PC-9 (cell line): ENCODE measurements around the gene ACBD5. TPM values are rescaled to one million over a fixed set of nuclear protein-coding genes. Genes with fewer than 3 reads are reported as not detected.

ENCODE experiments used
- BruUV-seq: library from RNA; stranded (reverse); fragments of 400-500 nt; replicated peaks from 2 replicates; lab custom pipeline; 2021; lab: Mats Ljungman, UMichigan
- CTCF ChIA-PET: fragments of 300-600 bp; sonication (Branson Sonifier 250); formaldehyde crosslinking; loops from one replicate; lab custom pipeline; 2022; ENCODE audit warnings: antibody characterized with exemption; lab: Charles Lee
- POLR2A ChIA-PET: fragments of 300-600 bp; sonication (Branson Sonifier 250); formaldehyde crosslinking; loops from one replicate; lab custom pipeline; 2022; ENCODE audit warnings: antibody characterized with exemption; ENCODE audit not compliant: unreplicated experiment; lab: Charles Lee
- DNase-seq, 2 experiments: peaks; one replicate each; pipeline versions ENCODE4 v3.0.0 to v3.0.0-alpha.2; 2015 to 2022; ENCODE audit warnings: mixed read lengths in 1 of 2
- H2AFZ ChIP-seq: fragments of 200-600 bp; sonication (generic); 2 replicates; pipeline ENCODE4 v1.8.1; 2017; ENCODE audit warnings: antibody characterized with exemption
- H3F3A ChIP-seq: fragments of 200-600 bp; sonication (generic); 2 replicates; pipeline ENCODE4 v1.8.1; 2017; ENCODE audit warnings: antibody characterized with exemption, mild to moderate bottlenecking, low read depth; ENCODE audit not compliant: insufficient read depth
- H3K27ac ChIP-seq: fragments of 200-600 bp; sonication (generic); 2 replicates; pipeline ENCODE4 v1.6.1; 2016; ENCODE audit warnings: mixed run types
- H3K27me3 ChIP-seq: fragments of 200-600 bp; sonication (generic); 2 replicates; pipeline ENCODE4 v1.6.1; 2016; ENCODE audit warnings: low read depth, mixed run types; ENCODE audit not compliant: insufficient read depth
- H3K36me3 ChIP-seq: fragments of 200-600 bp; sonication (generic); 2 replicates; pipeline ENCODE4 v1.6.1; 2016; ENCODE audit warnings: low read depth, mixed run types
- H3K4me1 ChIP-seq: fragments of 200-600 bp; sonication (generic); replicated peaks from 2 replicates; pipeline ENCODE4 v1.6.1; 2016; ENCODE audit warnings: mixed run types; ENCODE audit not compliant: insufficient read depth
- H3K4me2 ChIP-seq: fragments of 200-600 bp; sonication (generic); 2 replicates; pipeline ENCODE4 v1.6.1; 2017; ENCODE audit warnings: mixed run types
- H3K4me3 ChIP-seq: fragments of 200-600 bp; sonication (generic); 2 replicates; pipeline ENCODE4 v1.6.1; 2016; ENCODE audit warnings: mixed run types
- H3K79me2 ChIP-seq: fragments of 200-600 bp; sonication (generic); 2 replicates; pipeline ENCODE4 v1.6.1; 2017; ENCODE audit warnings: low read depth, mixed run types
- H3K9me2 ChIP-seq: fragments of 200-600 bp; sonication (generic); 2 replicates; pipeline ENCODE4 v1.8.1; 2017; ENCODE audit warnings: mild to moderate bottlenecking; ENCODE audit not compliant: insufficient read depth
- H3K9me3 ChIP-seq: fragments of 200-600 bp; sonication (generic); 2 replicates; pipeline ENCODE4 v1.8.1; 2016; ENCODE audit warnings: low read depth; ENCODE audit not compliant: insufficient read depth
- H4K20me1 ChIP-seq: fragments of 200-600 bp; sonication (generic); 2 replicates; pipeline ENCODE4 v1.8.1; 2017; ENCODE audit not compliant: insufficient read depth
- EZH2 ChIP-seq: fragments of 200-600 bp; sonication (generic); IDR thresholded peaks from 2 replicates; pipeline ENCODE4 v1.8.0; 2017; ENCODE audit warnings: antibody characterized with exemption, low read depth
- intact Hi-C: fragments of 100-400 bp; cut with micrococcal nuclease; formaldehyde crosslinking; loops from one replicate; pipeline ENCODE4 v1.10.0; 2022; ENCODE audit not compliant: unreplicated experiment
- total RNA-seq: library from RNA; stranded (reverse); gene quantifications from 2 replicates; pipeline ENCODE4 v1.2.3, GENCODE V29; 2021
- TF ChIP-seq, protein P1 (sequence below): fragments of 200-600 bp; sonication (generic); conservative IDR thresholded peaks from 2 replicates; pipeline ENCODE4 v1.6.1; 2017; ENCODE audit warnings: mixed run types, antibody characterized with exemption, mild to moderate bottlenecking, moderate library complexity

Gene ACBD5
- total RNA-seq, 1 experiment from 2014 or later = 17.2 TPM

DNA sequence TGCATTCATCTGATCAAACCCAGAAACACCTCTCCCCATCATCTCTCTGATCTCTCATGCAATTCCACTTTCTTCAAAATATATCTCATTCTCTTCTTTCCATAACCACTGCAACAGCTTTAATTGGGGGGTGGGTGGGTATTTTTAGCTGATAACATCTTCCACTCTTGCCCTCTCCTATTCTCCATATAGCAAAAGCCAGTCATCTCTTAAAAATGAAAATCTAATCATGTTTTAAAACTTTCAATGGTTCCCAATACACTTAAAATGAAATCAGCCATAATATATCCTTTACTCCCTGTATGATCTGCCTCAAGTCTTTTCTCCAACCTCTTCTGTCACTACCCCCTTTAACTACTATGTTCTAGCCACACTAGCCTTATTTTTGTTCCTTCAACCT is 87.9 kb downstream of the ACBD5 start:
- TF ChIP-seq EZH2 = no peak
- TF ChIP-seq, protein P1, sequence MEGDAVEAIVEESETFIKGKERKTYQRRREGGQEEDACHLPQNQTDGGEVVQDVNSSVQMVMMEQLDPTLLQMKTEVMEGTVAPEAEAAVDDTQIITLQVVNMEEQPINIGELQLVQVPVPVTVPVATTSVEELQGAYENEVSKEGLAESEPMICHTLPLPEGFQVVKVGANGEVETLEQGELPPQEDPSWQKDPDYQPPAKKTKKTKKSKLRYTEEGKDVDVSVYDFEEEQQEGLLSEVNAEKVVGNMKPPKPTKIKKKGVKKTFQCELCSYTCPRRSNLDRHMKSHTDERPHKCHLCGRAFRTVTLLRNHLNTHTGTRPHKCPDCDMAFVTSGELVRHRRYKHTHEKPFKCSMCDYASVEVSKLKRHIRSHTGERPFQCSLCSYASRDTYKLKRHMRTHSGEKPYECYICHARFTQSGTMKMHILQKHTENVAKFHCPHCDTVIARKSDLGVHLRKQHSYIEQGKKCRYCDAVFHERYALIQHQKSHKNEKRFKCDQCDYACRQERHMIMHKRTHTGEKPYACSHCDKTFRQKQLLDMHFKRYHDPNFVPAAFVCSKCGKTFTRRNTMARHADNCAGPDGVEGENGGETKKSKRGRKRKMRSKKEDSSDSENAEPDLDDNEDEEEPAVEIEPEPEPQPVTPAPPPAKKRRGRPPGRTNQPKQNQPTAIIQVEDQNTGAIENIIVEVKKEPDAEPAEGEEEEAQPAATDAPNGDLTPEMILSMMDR = no peak
- Histone ChIP-seq H3K79me2 (peaks cover 64% of the 10 kb centered on the region), H3K27me3 (no peaks in the 10 kb centered on the region), H3K4me3 (peak overlapping the region; percentile 91), H3F3A (peaks cover 11% of the 10 kb centered on the region), H3K9me2 (no peaks in the 10 kb centered on the region), H2AFZ (no peak overlapping the region), H3K9me3 (no peaks in the 10 kb centered on the region), H4K20me1 (peaks cover 21% of the 10 kb centered on the region), H3K27ac (no peak overlapping the region), H3K36me3 (no peaks in the 10 kb centered on the region; the same call in none of the 2 replicates), H3K4me1 (peaks cover 18% of the 10 kb centered on the region), H3K4me2 (peak overlapping the region; percentile 98)
- intact Hi-C loops = no loop called here
- BruUV-seq = no TSS peak
- DNase-seq = no peak
- ChIA-PET POLR2A (no interaction called here), CTCF (no interaction called here)

DNA sequence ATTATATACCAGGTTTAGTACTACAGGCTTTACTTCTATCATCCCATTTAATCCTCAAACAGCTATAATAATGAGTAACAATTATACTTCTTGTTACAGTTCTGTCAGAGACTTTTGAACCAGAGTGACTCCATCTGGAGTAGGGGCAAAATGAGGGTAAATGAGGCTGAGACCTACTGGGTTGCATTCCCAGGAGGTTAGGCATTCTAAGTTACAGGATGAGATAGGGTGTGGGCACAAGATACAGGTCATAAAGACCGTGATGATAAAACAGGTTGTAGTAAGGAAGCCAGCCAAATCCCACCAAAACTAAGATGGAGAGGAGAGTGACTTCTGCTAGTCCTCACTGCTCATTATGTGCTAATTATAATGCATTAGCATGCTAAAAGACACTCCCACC is 90.3 kb downstream of the ACBD5 start:
- BruUV-seq = no TSS peak
- no peak overlapping the region for H3K4me3 ChIP-seq
- POLR2A ChIA-PET = no interaction called here
- no peak overlapping the region for H3K4me2 ChIP-seq
- CTCF ChIA-PET = interaction anchor here (0.7 kb wide), 1 partner anchor 37 kb away, joined by 3 read pairs; no protein-coding TSS in a partner anchor
- peaks cover 13% of the 10 kb centered on the region for H3K4me1 ChIP-seq
- no peak overlapping the region for H3K27ac ChIP-seq
- H3F3A ChIP-seq = peaks cover 6% of the 10 kb centered on the region
- H4K20me1 ChIP-seq = peaks cover 21% of the 10 kb centered on the region
- no peaks in the 10 kb centered on the region for H3K9me3 ChIP-seq
- H3K36me3 ChIP-seq = no peaks in the 10 kb centered on the region; the same call in none of the 2 replicates
- intact Hi-C loops = no loop called here
- no peak for DNase-seq
- no peak overlapping the region for H2AFZ ChIP-seq
- no peaks in the 10 kb centered on the region for H3K9me2 ChIP-seq
- no peaks in the 10 kb centered on the region for H3K27me3 ChIP-seq
- peaks cover 56% of the 10 kb centered on the region for H3K79me2 ChIP-seq
- TF ChIP-seq EZH2 = no peak
- TF ChIP-seq, protein P1 = no peak

DNA sequence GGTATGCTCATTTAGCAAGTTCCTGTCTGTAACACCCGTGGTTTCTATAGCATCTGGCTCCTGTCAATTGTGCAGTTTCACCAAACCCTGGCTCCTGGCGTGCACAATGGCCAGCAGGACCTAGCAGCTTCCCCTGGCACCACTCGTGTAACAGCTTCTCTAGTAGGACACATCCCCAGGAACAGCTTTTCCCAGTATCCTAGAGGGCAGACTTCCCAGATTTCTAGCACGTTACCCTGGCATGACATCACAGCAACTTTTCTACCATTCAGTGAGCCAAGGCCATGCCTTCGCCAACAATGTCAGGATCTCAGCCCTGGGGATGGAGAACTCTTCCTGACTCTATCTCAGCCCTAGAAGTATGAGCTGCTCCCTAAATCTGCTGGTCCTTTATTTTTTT is 92.9 kb downstream of the ACBD5 start:
- H2AFZ ChIP-seq = no peak overlapping the region
- CTCF ChIA-PET = interaction anchor here (0.6 kb wide), 1 partner anchor 44 kb away, joined by 4 read pairs; no protein-coding TSS in a partner anchor

More for the DNA sequence above, 92.9 kb downstream of the ACBD5 start:
- H3K9me3 ChIP-seq = no peaks in the 10 kb centered on the region
- H3K27me3 ChIP-seq = no peaks in the 10 kb centered on the region
- H3K9me2 ChIP-seq = no peaks in the 10 kb centered on the region
- POLR2A ChIA-PET = no interaction called here
- no peak for DNase-seq
- H3F3A ChIP-seq = no peaks in the 10 kb centered on the region
- H4K20me1 ChIP-seq = peaks cover 21% of the 10 kb centered on the region
- TF ChIP-seq, protein P1 = no peak
- no peak for TF ChIP-seq EZH2
- H3K4me3 ChIP-seq = no peak overlapping the region
- no peaks in the 10 kb centered on the region; the same call in none of the 2 replicates for H3K36me3 ChIP-seq
- no TSS peak for BruUV-seq
- H3K4me1 ChIP-seq = peaks cover 8% of the 10 kb centered on the region
- H3K79me2 ChIP-seq = peaks cover 41% of the 10 kb centered on the region
- H3K4me2 ChIP-seq = no peak overlapping the region
- H3K27ac ChIP-seq = no peak overlapping the region
- intact Hi-C loops = no loop called here
